ENCODE data around the gene MTHFD2L. TPM values are rescaled to one million over a fixed set of nuclear protein-coding genes. Genes with fewer than 3 reads are reported as not detected.

MTHFD2L gene
- total and polyA plus RNA-seq, 2 of the 8 experiments (the other 6 are each of a cell fraction or from before 2014, with no cell fraction given) = 5.4 to 15.0 TPM

DNA sequence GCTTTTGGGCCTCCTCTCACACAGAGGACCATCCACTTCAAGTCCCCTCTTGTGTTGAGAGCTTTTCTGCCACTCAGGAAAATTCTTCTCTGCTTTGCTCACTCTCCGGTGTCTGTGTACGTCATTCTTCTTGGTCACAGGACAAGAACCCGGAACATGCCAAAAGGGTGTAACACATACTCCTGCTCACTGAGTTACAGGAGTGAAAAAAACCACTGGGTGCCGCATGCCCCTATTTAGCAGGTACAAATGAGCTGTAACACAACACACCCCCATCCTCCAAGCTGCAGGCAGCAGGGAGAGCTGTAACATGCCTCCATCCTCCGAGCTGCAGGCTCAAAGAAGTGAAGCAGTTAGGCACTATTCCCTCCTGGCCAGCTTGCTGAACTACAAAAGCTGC lies 45.9 kb upstream of the MTHFD2L start:
- H3K14ac ChIP-seq (ENCODE audit: insufficient read length) = no peak overlapping the region
- H4K91ac ChIP-seq (replicated peaks; ENCODE audit: insufficient read length, low read length) = no peak overlapping the region
- no peak overlapping the region for H2BK12ac ChIP-seq (ENCODE audit: low read depth, low read length)
- H2AK5ac ChIP-seq (ENCODE audit: low read depth, low read length) = no peak overlapping the region
- H3K23ac ChIP-seq (ENCODE audit: insufficient read length) = no peak overlapping the region
- ChIA-PET POLR2A (ENCODE audit: partially characterized antibody) (interaction anchor here (1.1 kb wide), 2 partner anchors 11 to 13 kb away, joined by 3 to 4 read pairs; partner anchors contain the start of gene CXCL2), CTCF (ENCODE audit: partially characterized antibody) (interaction anchor here (0.7 to 1.2 kb wide), 6 partner anchors 11 to 383 kb away, joined by 3 to 4 read pairs (median 3); partner anchors contain the start of gene CXCL2)
- no peaks in the 10 kb centered on the region for H4K20me1 ChIP-seq (replicated peaks in 1 of 2; ENCODE audit: control insufficient read depth in 1 of 2, insufficient read depth in 2 of 2, low read length in 2 of 2)
- no peak overlapping the region for H2BK120ac ChIP-seq (replicated peaks; ENCODE audit: low read depth, low read length)
- H3K79me1 ChIP-seq (ENCODE audit: low read depth, low read length) = no peaks in the 10 kb centered on the region
- H3K27me3 ChIP-seq (replicated peaks in 1 of 4; ENCODE audit: control insufficient read depth in 3 of 4, extremely low read depth in 1 of 4, insufficient read depth in 3 of 4, low read length in 3 of 4) = peaks cover 0 to 1% (median 0%) of the 10 kb centered on the region in 4 experiments; a peak in 1 of 7 replicates
- no peak overlapping the region for H3K27ac ChIP-seq (ENCODE audit: low read depth, low read length)
- no peak overlapping the region for H2BK20ac ChIP-seq (ENCODE audit: low read length)
- H3K56ac ChIP-seq (replicated peaks; ENCODE audit: insufficient read length, low read depth, low read length) = no peak overlapping the region
- H3K36me3 ChIP-seq (ENCODE audit: control insufficient read depth in 2 of 4, insufficient read depth in 4 of 4, low read length in 3 of 4) = no peaks in the 10 kb centered on the region
- H3K9me3 ChIP-seq (ENCODE audit: insufficient read depth in 2 of 2, low read depth in 1 of 2, low read length in 1 of 2) = no peaks in the 10 kb centered on the region
- H4K5ac ChIP-seq (ENCODE audit: insufficient read length, low read depth, low read length) = no peak overlapping the region
- H3K79me2 ChIP-seq (ENCODE audit: control insufficient read depth in 1 of 2, insufficient read depth in 2 of 2, low read length in 2 of 2) = no peaks in the 10 kb centered on the region
- peaks cover 0 to 7% (median 0%) of the 10 kb centered on the region in 4 experiments; a peak in 1 of 7 replicates for H3K4me1 ChIP-seq (replicated peaks in 1 of 4; ENCODE audit: control insufficient read depth in 3 of 4, insufficient read depth in 4 of 4, low read length in 3 of 4)
- WGBS, 2 experiments (ENCODE audit: extremely low coverage in 1 of 2, insufficient coverage in 1 of 2, insufficient read length in 1 of 2, insufficient replicate concordance in 2 of 2, low coverage in 1 of 2, low lambda C conversion rate in 2 of 2, missing lambda C conversion rate in 1 of 2) = 90% methylated on average over 5 of the region's 5 CpGs; no CpG with 5 or more reads in 1 of the 2 experiments
- no peak overlapping the region for H3K4me2 ChIP-seq (ENCODE audit: insufficient read depth in 1 of 2, low read depth in 2 of 2, low read length in 2 of 2)
- no peak for FAIRE-seq
- DNase-seq (ENCODE audit: low read depth in 1 of 2, low spot score in 2 of 2) = no peak
- no peak overlapping the region for H3K18ac ChIP-seq (ENCODE audit: extremely low read depth, low read length)
- H2BK5ac ChIP-seq (ENCODE audit: low read depth, low read length) = no peak overlapping the region
- H4K8ac ChIP-seq (ENCODE audit: extremely low read depth, insufficient read depth, low read length) = no peak overlapping the region
- H3K4me3 ChIP-seq (ENCODE audit: extremely low read depth in 1 of 4, insufficient read depth in 2 of 4, low read depth in 3 of 4, low read length in 4 of 4) = no peak overlapping the region
- no peaks in the 10 kb centered on the region for H3K23me2 ChIP-seq (ENCODE audit: low read depth, low read length)
- no peak overlapping the region for H3K9ac ChIP-seq (replicated peaks in 1 of 4; ENCODE audit: extremely low read depth in 1 of 4, low read depth in 3 of 4, low read length in 3 of 4)
- H2BK15ac ChIP-seq (ENCODE audit: low read length) = no peak overlapping the region
- H2AFZ ChIP-seq (ENCODE audit: low read length) = peak overlapping the region; percentile 91
- H3K4ac ChIP-seq (replicated peaks; ENCODE audit: insufficient read length, low read depth, low read length) = no peak overlapping the region
- TF ChIP-seq KDM4A (IDR thresholded peaks at IDR 0.05; ENCODE audit: low read depth, low read length, severe bottlenecking) (no peak), HDAC2 (IDR thresholded peaks at IDR 0.05; ENCODE audit: borderline replicate concordance in 1 of 2, low read depth in 2 of 2, low read length in 2 of 2) (no peak), ATF3 (IDR thresholded peaks at IDR 0.05; ENCODE audit: insufficient read depth, low read depth, low read length) (no peak), GTF2F1 (IDR thresholded peaks at IDR 0.05; ENCODE audit: borderline replicate concordance, low read depth, low read length) (no peak), GABPA (IDR thresholded peaks at IDR 0.05; ENCODE audit: borderline replicate concordance, insufficient read depth, low read length) (no peak), BCL11A (IDR thresholded peaks at IDR 0.05; ENCODE audit: low read depth in 2 of 2, low read length in 2 of 2) (no peak), SP2 (IDR thresholded peaks at IDR 0.05; ENCODE audit: low read length) (no peak), CBX8 (IDR thresholded peaks at IDR 0.05; ENCODE audit: borderline replicate concordance, low read depth, low read length) (no peak), BRCA1 (IDR thresholded peaks at IDR 0.05; ENCODE audit: low read depth, low read length) (no peak), SP4 (IDR thresholded peaks at IDR 0.05; ENCODE audit: low read length) (no peak), ASH2L (IDR thresholded peaks at IDR 0.05; ENCODE audit: low read length) (no peak), NRF1 (IDR thresholded peaks at IDR 0.05; ENCODE audit: low read depth, low read length) (no peak), TEAD4 (IDR thresholded peaks at IDR 0.05; ENCODE audit: low read depth, low read length) (no peak), SRF (IDR thresholded peaks at IDR 0.05; ENCODE audit: low read depth, low read length) (no peak)

Data from H1 (cell line).